NCI-H1417 treated with DMSO at 0.1 percent for 48 hours (cell line): ENCODE measurements around the gene DBX1.
A peak's percentile ranks its signal among the peaks of the same experiment; 100 is the strongest.
"Not testable (repeated sequence)": the region's sequence is repeated elsewhere in the genome, so short reads cannot be mapped to it uniquely, and the experiment has no call there.

Experiments used
- DNase-seq: peaks from one replicate; lab custom pipeline; 2025; lab: John Stamatoyannopoulos, UW

Gene DBX1

DNA sequence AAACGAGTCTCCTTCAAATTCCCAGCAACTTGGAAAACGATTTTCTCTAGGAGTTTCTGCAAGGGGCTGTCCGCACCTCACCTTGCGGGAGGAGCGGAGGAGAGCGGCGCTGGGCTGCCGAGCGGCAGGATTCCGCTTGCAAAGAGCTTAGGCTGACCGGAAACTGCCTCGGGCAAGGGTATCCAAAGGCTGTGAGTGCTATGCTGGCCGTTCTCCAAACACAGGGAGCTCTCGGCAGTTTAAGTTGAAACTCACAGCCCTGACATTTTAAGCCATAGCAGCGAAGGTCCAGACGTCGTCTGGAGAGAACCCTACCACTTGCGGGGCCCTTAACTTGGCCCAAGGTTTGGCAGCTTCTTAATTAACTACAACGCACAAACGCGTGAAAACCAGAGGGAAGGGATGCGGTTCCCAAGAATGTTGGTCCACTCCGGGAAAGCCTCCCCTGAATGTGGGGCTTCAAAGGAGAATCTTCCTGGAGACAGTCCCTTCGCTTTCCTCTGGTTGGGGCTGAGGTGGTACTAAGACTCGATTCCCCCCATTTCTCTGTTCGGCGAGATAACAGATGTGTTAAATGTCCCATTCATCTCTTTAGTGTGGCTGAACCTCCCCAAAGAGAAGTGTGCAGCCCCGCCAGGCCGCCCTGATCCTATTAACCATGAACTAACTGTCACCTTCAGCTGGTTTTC is 1.1 kb upstream of the DBX1 start:
- no peak for DNase-seq

DNA sequence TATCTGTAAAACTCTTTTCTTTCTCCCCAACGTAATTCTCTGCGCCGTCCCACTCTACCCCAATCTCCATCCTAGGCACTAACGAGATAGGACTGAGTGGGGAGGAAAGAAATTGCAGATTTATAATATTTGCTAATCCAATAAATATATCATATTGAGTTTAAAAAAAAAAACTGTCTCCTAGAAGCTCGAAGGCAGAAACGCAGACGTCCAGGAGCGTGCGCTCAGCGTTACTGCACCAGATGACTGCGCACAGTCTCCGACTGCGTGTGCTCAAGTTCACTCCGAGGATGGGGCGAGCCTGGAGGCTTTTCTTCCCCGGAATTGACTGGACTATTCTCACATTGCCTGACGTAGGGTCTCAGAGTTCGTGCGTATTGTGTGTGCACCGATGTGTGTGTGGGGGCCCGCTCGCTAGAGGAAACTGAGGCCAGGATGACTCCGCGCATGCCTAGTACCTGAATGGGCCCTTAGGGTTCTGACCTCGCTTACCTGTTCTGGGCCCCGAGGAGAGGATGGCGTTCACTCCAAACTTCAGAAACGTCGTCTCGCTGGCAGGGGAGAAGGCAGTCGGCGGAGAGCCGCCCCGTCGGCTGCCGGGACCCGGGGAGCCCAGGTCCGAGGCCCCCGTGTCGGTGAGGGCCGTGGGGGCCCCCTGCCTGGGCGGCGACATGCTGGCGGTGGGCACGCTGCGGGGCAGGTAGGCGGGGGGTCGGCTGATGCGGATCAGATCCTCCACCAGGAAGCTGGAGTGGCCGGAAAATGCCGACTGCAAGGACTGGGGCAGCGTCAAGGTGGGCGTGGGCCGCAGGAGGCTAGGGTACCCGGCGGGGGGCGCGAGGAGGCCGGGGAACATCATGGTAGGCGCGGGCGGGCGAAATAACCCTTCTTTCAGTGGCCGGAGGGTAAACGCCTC is 551 bp downstream of the DBX1 start:
- no peak for DNase-seq

DNA sequence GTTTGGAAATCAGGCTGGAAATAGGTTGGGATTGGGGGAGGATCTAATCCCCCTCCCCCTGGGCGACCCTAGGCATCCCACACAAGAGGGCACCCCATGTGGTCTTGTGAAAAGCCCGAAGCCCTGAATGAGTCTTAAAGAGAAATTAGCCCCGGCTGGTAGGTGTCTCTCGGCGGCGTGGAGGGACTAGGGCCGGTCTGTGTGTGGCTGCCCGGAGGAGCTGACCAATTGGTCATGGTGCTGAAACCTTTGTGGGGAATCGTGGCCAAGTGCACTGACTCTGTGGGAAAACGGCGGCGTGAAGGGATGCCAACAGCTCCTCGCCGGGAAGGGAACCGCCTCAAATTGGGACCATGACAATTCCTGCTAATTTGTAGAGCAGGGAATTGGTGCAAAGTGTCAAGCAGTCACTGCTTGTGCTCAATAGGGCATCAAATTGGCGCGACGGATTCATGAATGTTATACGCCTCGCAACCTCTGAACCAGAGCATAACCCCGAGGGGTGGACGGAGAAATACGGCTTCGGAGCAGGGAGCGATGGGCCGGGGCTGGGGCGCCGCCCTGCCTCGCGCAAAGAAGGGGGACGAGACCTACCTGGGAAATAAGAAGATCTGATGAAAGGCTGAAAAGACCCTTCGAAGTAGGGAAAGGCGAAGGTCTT is 1.5 kb downstream of the DBX1 start:
- no peak for DNase-seq

DNA sequence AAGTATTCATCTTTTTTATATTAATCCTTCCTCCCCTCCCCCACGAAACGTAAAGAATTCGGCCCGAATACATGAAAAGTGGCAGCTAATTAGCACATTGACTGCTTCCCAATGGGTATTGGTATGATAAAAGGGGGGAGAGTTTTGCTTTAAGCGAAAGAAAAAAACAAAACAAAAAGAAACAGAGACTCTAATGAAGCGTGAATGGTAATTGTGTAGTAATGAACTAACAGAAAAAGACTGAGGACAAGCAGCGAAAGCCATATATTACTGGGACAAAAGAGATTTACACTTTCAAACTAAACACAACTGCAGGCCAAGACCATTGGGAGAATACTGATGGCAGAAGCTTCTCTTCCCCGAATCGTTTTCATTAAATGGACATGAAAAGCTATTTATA is 2.5 kb downstream of the DBX1 start:
- DNase-seq: no peak

- no peak for DNase-seq
Measured at GRCh38 chr11:20156876-20157613, 3.2 kb downstream of the DBX1 start.

GRCh38 chr11:20156280-20156875 is 3.9 kb downstream of the DBX1 start:
- DNase-seq: no peak

GRCh38 chr11:20155683-20156279 is 4.5 kb downstream of the DBX1 start:
- DNase-seq: no peak

DNA sequence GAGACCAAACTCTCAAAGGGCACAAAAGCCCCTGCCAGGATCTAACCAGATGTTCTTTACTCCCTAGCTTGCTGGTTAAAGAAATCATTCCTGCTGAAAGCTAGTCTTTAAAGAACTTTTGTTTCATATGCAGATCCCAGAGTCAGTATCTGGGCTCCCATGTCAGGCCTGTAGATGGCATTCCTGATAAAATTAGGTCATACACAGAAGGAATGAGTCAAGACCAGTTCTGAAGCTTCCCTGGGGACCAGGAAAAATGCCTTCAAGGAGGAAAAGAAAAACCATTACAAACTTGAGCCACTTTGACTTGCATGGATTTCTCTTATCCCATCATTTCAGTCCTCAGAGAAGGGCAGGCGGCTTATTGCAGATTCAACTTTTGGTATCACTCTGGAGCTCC is 5.9 kb downstream of the DBX1 start:
- DNase-seq: no peak

GRCh38 chr11:20138707-20139106 is 21.6 kb downstream of the DBX1 start:
- no peak for DNase-seq

- no peak for DNase-seq
Measured at GRCh38 chr11:20137637-20138036, 22.6 kb downstream of the DBX1 start.

DNA sequence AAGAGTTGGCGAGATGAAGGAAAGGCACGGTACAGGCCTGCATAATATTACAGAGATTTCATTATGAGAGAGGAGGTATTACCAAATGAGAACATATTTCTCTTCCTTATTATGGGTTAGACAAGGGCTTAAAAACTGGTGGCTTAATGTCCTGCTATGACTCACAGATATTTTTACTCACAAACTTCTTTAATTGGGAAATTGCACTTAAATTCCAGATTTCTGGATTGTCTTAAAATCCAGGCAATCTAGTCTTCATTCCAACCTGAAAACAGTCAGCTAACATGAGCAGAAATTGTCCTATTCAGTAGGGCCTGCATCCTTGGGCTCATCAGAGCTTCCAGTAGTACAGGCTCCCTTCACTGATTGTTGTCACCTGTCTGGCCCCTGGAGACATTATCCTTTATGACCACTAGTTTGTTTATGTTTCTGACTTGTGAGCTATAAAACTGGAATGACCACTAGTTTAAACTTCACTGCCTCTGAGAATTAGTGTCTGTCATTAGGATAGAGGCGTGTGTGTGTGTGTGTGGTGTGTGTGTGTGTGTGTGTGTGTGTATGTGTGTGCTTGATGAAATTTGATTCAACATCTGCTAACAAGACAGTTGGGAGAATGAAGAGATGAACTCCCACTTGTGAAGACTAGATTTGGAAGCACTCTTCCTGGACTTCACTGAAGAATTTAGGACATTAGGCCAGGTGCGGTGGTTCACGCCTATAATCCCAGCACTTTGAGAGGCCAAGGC is 25.1 kb downstream of the DBX1 start:
- no peak for DNase-seq

DNA sequence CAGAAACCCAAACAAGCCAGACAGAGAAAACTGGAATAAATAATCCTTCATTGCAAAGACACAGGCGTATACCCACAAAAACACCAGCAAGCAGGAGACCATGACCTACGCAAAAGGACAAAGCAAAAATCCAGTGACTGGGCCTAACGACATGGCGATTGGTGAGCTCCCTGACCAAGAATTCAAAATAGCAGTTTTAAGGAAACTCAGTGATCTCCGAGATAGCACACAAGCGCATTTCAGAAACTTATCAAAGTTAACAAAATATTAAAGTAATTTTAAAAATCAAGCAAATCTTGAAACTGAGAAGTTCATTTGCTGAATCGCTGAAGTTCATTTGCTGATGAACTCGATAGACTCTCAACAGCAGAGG is 27.6 kb downstream of the DBX1 start:
- no peak for DNase-seq

GRCh38 chr11:20131788-20132666 is 28.2 kb downstream of the DBX1 start:
- no peak for DNase-seq

DNA sequence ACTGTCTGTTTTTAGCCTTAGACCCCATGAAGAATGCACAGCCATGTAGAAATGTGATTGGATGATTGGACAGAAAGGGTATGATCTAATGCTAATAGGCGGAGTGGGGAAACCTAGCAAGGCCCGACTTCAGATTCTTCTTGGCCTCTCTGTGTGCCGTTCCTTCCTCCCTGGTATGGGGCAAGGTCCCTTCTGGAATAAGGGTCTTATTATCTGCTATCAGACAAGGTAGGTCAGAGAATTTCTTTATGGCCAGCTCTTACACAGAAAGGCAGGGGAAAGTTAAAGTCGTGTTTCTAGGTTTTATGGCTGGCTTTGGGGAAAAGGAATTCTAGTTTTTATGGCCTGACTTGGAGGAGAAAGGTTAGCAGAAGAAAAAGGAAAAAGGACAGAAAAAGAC is 30.6 kb downstream of the DBX1 start:
- DNase-seq: no peak

GRCh38 chr11:20128528-20128825 is 31.8 kb downstream of the DBX1 start:
- not testable (repeated sequence) for DNase-seq

DNA sequence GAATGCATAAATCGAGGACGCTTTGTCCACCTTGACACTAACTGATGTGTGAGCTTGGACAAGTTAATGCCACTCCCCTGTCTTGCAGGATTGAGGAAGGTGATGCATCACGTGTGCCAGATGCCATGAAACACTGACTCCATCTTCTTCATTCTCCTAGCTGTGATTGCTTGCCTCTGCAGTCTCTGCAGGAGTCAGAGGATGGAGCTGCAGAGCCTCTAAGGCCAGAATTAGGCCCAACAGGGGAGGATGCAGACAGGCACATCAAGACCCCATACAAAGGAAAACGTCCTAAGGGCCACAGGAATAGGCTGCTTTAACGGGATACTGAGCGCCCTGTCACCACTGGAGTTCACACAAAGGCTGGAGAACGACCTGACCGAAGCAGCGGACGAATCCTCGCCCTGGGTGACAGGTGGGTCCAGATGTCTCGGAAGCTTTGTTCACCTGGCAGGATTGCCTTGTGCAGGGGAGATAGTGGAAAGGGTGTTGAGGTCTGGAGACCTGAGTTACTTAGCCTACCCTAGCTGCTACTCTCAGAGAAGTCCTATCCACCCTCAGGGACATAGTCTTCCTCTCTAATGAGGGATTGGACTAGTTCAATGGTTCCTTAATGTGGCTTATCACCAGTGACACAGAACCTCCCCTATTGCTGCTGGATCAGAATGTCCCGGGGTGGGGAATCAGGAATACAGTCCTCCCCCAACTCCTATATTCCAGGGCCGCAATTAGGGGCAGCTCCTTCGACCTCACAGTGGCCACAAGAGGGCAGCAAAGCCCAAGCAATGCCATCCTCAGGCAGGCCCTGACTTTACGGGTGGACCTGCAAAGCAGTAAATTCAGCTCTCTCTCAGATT is 32.4 kb downstream of the DBX1 start:
- DNase-seq: peak; percentile 24

- no peak for DNase-seq
Measured at GRCh38 chr11:20126724-20127123, 33.6 kb downstream of the DBX1 start.

DNA sequence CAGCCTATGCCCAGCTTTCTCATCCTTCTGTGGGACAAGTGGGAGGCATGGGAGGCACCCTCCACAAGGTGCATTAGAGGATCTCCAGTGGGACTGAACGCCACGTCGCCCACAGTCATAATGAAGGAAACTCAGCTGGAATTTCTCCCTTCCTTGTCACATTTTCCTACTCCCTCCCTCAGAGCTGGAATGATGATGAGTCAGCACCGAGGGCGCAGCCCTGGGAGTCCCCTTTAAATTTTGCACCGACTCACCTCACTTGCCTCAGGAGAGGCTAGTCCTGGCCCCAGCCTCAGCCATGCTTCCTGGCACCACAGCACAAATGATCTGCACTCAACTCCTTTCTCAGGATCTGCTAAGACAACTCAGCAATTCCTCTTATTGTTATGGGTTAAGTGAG is 34.3 kb downstream of the DBX1 start:
- no peak for DNase-seq

DNA sequence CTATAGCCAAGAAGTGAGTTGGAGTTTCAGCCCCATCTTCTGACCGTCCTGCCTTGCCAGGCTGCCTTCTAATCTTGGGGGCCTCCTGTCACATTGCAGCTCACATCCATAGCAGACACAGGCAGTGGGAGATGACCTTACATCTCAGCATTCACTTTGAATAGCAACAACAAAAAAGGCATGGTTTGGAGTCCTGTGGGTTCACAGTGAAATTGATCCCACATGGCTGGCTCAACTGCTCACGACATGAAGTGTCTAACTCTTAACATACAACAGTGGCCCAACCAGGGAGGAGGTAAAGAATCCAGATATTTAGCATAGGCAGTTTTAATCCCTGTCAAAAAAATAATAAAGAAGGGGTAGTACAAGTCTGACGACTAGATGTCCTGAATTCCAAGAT is 38.1 kb downstream of the DBX1 start:
- no peak for DNase-seq
